Thyroid gland (tissue), 4 donors: ENCODE results near the gene OCA2.
A peak's percentile ranks its signal among the peaks of the same experiment; 100 is the strongest.

Source experiments
- POLR2A ChIP-seq, 2 donors: fragments of 450-650 bp; IDR thresholded peaks; one replicate each; pipeline ENCODE4 v1.6.1; 2017; ENCODE audit warnings: antibody characterized with exemption in 2 of 2, mild to moderate bottlenecking in 2 of 2, moderate library complexity in 1 of 2
- TF ChIP-seq, protein P1 (sequence below), 6 experiments: fragments of 200-600 bp in 3 of 6; fragments of 450-650 bp in 3 of 6; sonication (generic) in 3 of 6; IDR thresholded peaks; one replicate each; pipeline ENCODE4 v1.5.1; 2016 to 2019; ENCODE audit warnings: antibody characterized with exemption in 6 of 6, mild to moderate bottlenecking in 2 of 6, inconsistent platforms in 1 of 6, moderate library complexity in 1 of 6

DNA sequence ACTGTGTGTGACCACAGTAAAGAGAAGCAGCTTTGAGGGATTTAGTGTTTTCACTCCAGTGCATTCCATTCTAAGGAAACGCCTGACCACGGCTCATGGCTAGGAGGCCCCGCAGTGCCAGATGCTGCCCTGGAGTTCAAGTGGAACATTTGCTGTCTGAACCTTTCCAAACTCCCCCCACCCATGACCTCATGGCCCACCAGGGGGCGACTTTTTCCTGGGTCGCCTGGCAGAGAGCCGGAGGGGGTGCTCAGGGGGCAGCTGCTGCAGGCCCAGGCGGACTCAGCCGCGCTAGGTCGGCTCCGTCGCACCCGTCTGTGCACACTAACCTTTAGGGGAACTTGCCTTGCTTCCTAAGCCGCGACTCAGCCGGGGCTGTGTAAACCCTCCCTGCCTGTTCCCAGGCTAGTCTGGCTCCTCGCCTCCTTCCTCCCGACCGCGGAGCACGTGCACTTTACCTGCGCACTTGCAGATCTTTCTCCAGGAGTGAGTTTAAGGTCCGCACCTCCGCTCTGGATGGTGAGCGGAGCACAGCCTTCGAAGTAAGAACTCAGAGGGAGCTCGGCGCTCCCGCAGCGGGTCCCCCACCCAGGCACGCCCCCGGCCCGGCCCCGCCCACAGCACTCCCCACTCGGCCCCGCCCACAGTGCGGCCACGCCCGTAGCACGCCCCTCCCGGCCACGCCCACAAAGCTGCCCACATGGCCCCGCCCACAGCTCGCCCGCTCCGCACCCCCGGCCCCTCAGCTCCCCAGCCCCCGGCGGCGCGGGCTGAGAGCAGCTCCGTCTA lies at the start of gene OCA2:
- TF ChIP-seq, protein P1, sequence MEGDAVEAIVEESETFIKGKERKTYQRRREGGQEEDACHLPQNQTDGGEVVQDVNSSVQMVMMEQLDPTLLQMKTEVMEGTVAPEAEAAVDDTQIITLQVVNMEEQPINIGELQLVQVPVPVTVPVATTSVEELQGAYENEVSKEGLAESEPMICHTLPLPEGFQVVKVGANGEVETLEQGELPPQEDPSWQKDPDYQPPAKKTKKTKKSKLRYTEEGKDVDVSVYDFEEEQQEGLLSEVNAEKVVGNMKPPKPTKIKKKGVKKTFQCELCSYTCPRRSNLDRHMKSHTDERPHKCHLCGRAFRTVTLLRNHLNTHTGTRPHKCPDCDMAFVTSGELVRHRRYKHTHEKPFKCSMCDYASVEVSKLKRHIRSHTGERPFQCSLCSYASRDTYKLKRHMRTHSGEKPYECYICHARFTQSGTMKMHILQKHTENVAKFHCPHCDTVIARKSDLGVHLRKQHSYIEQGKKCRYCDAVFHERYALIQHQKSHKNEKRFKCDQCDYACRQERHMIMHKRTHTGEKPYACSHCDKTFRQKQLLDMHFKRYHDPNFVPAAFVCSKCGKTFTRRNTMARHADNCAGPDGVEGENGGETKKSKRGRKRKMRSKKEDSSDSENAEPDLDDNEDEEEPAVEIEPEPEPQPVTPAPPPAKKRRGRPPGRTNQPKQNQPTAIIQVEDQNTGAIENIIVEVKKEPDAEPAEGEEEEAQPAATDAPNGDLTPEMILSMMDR (IDR thresholded peaks at IDR 0.05), result peak in 3 of 6 experiments; percentile 24 to 32 (median 30)
- no peak for TF ChIP-seq POLR2A (IDR thresholded peaks at IDR 0.05)
